Measurements from ENCODE around the gene MACROD2. TPM values are rescaled to one million over a fixed set of nuclear protein-coding genes. Genes with fewer than 3 reads are reported as not detected.

MACROD2 gene
- total and polyA plus RNA-seq, 2 of the 4 experiments (the other 2 are of a cell fraction) = not detected

DNA sequence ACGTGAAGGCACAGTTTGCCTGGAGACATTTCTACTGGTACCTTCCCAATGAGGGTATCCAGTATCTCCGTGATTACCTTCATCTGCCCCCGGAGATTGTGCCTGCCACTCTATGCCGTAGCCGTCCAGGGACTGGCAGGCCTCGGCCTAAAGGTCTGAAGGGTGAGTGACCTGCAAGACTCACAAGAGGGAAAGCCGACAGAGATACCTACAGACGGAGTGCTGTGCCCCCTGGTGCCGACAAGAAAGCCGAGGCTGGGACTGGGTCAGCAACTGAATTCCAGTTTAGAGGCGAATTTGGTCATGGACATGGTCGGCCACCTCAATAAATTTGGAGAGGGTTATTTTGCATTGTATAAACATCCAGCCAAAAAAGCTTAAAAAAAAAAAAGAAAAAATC, 762.4 kb downstream of the MACROD2 start:
- TF ChIP-seq CHD1 (IDR thresholded peaks at IDR 0.05; ENCODE audit: low read depth, low read length) = no peak
- no peak for TF ChIP-seq MXI1 (IDR thresholded peaks at IDR 0.05; ENCODE audit: borderline replicate concordance, low read depth, low read length)
- no peak for TF ChIP-seq CEBPB (IDR thresholded peaks at IDR 0.05; ENCODE audit: low read depth, low read length)
- no peak for TF ChIP-seq POLR2A (IDR thresholded peaks at IDR 0.05; ENCODE audit: low read depth, low read length)
- TF ChIP-seq SMC3 (IDR thresholded peaks at IDR 0.05; ENCODE audit: low read depth, low read length) = no peak
- TF ChIP-seq, protein P1, sequence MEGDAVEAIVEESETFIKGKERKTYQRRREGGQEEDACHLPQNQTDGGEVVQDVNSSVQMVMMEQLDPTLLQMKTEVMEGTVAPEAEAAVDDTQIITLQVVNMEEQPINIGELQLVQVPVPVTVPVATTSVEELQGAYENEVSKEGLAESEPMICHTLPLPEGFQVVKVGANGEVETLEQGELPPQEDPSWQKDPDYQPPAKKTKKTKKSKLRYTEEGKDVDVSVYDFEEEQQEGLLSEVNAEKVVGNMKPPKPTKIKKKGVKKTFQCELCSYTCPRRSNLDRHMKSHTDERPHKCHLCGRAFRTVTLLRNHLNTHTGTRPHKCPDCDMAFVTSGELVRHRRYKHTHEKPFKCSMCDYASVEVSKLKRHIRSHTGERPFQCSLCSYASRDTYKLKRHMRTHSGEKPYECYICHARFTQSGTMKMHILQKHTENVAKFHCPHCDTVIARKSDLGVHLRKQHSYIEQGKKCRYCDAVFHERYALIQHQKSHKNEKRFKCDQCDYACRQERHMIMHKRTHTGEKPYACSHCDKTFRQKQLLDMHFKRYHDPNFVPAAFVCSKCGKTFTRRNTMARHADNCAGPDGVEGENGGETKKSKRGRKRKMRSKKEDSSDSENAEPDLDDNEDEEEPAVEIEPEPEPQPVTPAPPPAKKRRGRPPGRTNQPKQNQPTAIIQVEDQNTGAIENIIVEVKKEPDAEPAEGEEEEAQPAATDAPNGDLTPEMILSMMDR (conservative IDR thresholded peaks at IDR 0.05; ENCODE audit: low read depth, low read length) = no peak
- TF ChIP-seq USF2 (IDR thresholded peaks at IDR 0.05; ENCODE audit: low read depth, low read length) = no peak
- TF ChIP-seq MAZ (IDR thresholded peaks at IDR 0.05; ENCODE audit: borderline replicate concordance, low read depth, low read length) = no peak
- no peak for TF ChIP-seq FOS (IDR thresholded peaks at IDR 0.05; ENCODE audit: low read depth, low read length)

More for the DNA sequence above, 762.4 kb downstream of the MACROD2 start:
- Histone ChIP-seq H3K9ac (ENCODE audit: low read depth, low read length) (no peak overlapping the region), H2AFZ (replicated peaks; ENCODE audit: low read length, poor library complexity) (no peak overlapping the region), H3K14ac (replicated peaks; ENCODE audit: low read depth, low read length) (no peak overlapping the region), H3K4me1 (ENCODE audit: control insufficient read depth, insufficient read depth, low read length) (no peaks in the 10 kb centered on the region), H3K79me1 (ENCODE audit: low read depth in 1 of 2, low read length in 2 of 2) (no peaks in the 10 kb centered on the region), H4K91ac (ENCODE audit: insufficient read depth, low read depth, low read length) (no peak overlapping the region), H3K27ac (ENCODE audit: insufficient read depth, low read length) (no peak overlapping the region), H3K9me3 (ENCODE audit: control insufficient read depth, insufficient read depth, low read length) (no peaks in the 10 kb centered on the region), H4K20me1 (ENCODE audit: insufficient read depth, low read length) (no peaks in the 10 kb centered on the region), H2BK15ac (ENCODE audit: low read depth, low read length) (no peak overlapping the region), H3K4me3 (ENCODE audit: insufficient read depth, low read depth, low read length) (no peak overlapping the region), H2BK20ac (ENCODE audit: low read depth, low read length) (no peak overlapping the region), H3K4me2 (ENCODE audit: low read depth, low read length) (no peak overlapping the region), H3K27me3 (ENCODE audit: control insufficient read depth, insufficient read depth, low read length) (no peaks in the 10 kb centered on the region), H2BK120ac (ENCODE audit: low read depth, low read length) (no peak overlapping the region), H3K23ac (ENCODE audit: low read depth, low read length) (no peak overlapping the region), H4K5ac (ENCODE audit: low read depth, low read length) (no peak overlapping the region), H2AK5ac (ENCODE audit: low read depth, low read length) (no peak overlapping the region), H3K56ac (ENCODE audit: extremely low read depth, insufficient read depth, low read length) (no peak overlapping the region), H2AK9ac (replicated peaks; ENCODE audit: low read depth, low read length, poor library complexity) (no peak overlapping the region), H3K18ac (ENCODE audit: low read depth, low read length) (no peak overlapping the region), H3K4ac (ENCODE audit: low read depth, low read length) (no peak overlapping the region), H3K36me3 (ENCODE audit: control insufficient read depth, insufficient read depth, low read length) (no peaks in the 10 kb centered on the region), H3K9me1 (ENCODE audit: insufficient read depth, low read length) (no peaks in the 10 kb centered on the region), H4K8ac (ENCODE audit: low read depth in 2 of 2, low read length in 2 of 2) (no peak overlapping the region), H2BK5ac (ENCODE audit: low read depth, low read length, poor library complexity, severe bottlenecking) (no peak overlapping the region)
- dilution Hi-C loops (cut with HindIII; ENCODE audit: low sequenced_read_pairs, unreplicated experiment) = no loop called here
- POLR2A ChIA-PET (ENCODE audit: unreplicated experiment) = no interaction called here
- DNase-seq = no peak
- no peak for ATAC-seq (ENCODE audit: low read depth)
- no TSS peak for BruUV-seq (replicated peaks)
- CTCF ChIA-PET = no interaction called here
- in situ Hi-C loops (cut with MboI; ENCODE audit: low sequenced_read_pairs) = no loop called here
- WGBS, 2 experiments (ENCODE audit: extremely low coverage in 2 of 2, insufficient read length in 1 of 2) = 89% methylated on average over 4 of the region's 12 CpGs; no CpG with 5 or more reads in 1 of the 2 experiments
- intact Hi-C loops (cut with micrococcal nuclease) = no loop called here

Data from IMR-90 (cell line).